WTC11 (cell line): ENCODE results near the gene SPOCK1. TPM values are rescaled to one million over a fixed set of nuclear protein-coding genes. Genes with fewer than 3 reads are reported as not detected.

Experiments used
- ATAC-seq: fragments of 200-7000 bp; cut with Tn5 transposase; 2 replicates; pipeline ENCODE4 v1.10.0; 2021; ENCODE audit warnings: mild to moderate bottlenecking, moderate library complexity
- CTCF ChIA-PET: fragments of 300-600 bp; sonication (Branson Sonifier 250); formaldehyde crosslinking; loops from one replicate; lab custom pipeline; 2021; ENCODE audit warnings: antibody characterized with exemption; lab: Charles Lee
- POLR2A ChIA-PET: fragments of 350-600 bp; sonication (Branson Sonifier 250); formaldehyde crosslinking; loops from one replicate; lab custom pipeline; 2021; ENCODE audit warnings: antibody characterized with exemption; lab: Charles Lee
- DNase-seq: peaks from one replicate; pipeline ENCODE4 v3.0.0; 2021; ENCODE audit warnings: low spot score
- H3K27ac Mint-ChIP-seq: 2 replicates; pipeline ENCODE4 v1.8.0; 2021; ENCODE audit warnings: mixed read lengths
- H3K27me3 Mint-ChIP-seq: 2 replicates; pipeline ENCODE4 v1.8.0; 2021; ENCODE audit warnings: low read depth, mild to moderate bottlenecking, moderate library complexity, mixed read lengths
- H3K36me3 Mint-ChIP-seq: 2 replicates; pipeline ENCODE4 v1.8.0; 2021; ENCODE audit warnings: mixed read lengths
- H3K4me1 Mint-ChIP-seq: 2 replicates; pipeline ENCODE4 v1.8.0; 2022; ENCODE audit warnings: mixed read lengths
- H3K4me3 Mint-ChIP-seq: 2 replicates; pipeline ENCODE4 v1.8.0; 2021; ENCODE audit warnings: mild to moderate bottlenecking, moderate library complexity, mixed read lengths
- H3K9me3 Mint-ChIP-seq: 2 replicates; pipeline ENCODE4 v1.8.0; 2021; ENCODE audit warnings: mixed read lengths
- CBFB ChIP-seq: sonication (generic); formaldehyde crosslinking; IDR thresholded peaks from 2 replicates; pipeline ENCODE4 v1.8.1; 2022; ENCODE audit warnings: mild to moderate bottlenecking, low read depth, missing genetic modification reagents
- CDX4 ChIP-seq: fragments of 250-450 bp; sonication (Bioruptor Pico); IDR thresholded peaks from 2 replicates; pipeline ENCODE4 v1.9.0; 2021; ENCODE audit warnings: moderate library complexity, mild to moderate bottlenecking, inconsistent platforms, borderline replicate concordance
- E2F1 ChIP-seq: sonication (generic); formaldehyde crosslinking; IDR thresholded peaks from 2 replicates; pipeline ENCODE4 v1.8.0; 2022; ENCODE audit warnings: mild to moderate bottlenecking, missing genetic modification reagents
- HMGA2 ChIP-seq: fragments of 250-450 bp; sonication (Bioruptor Pico); IDR thresholded peaks from 2 replicates; pipeline ENCODE4 v1.4.0; 2021; ENCODE audit warnings: mild to moderate bottlenecking, moderate library complexity
- HMGXB4 ChIP-seq: sonication (generic); formaldehyde crosslinking; IDR thresholded peaks from 2 replicates; pipeline ENCODE4 v1.8.1; 2023; ENCODE audit warnings: mild to moderate bottlenecking, moderate library complexity, missing genetic modification reagents
- KAT7 ChIP-seq: sonication (generic); formaldehyde crosslinking; IDR thresholded peaks from 2 replicates; pipeline ENCODE4 v1.8.1; 2023; ENCODE audit warnings: missing genetic modification reagents, mild to moderate bottlenecking, borderline replicate concordance
- MXD4 ChIP-seq: fragments of 250-450 bp; sonication (Bioruptor Pico); IDR thresholded peaks from 2 replicates; pipeline ENCODE4 v1.8.0; 2021; ENCODE audit warnings: mild to moderate bottlenecking, moderate library complexity, borderline replicate concordance
- SP1 ChIP-seq: sonication (generic); formaldehyde crosslinking; conservative IDR thresholded peaks from 2 replicates; pipeline ENCODE4 v1.8.1; 2022; ENCODE audit warnings: missing genetic modification reagents
- TEAD1 ChIP-seq: sonication (generic); formaldehyde crosslinking; IDR thresholded peaks from 2 replicates; pipeline ENCODE4 v1.8.0; 2022; ENCODE audit warnings: mild to moderate bottlenecking, missing genetic modification reagents
- ZNF138 ChIP-seq: sonication (generic); formaldehyde crosslinking; conservative IDR thresholded peaks from 2 replicates; pipeline ENCODE4 v1.8.1; 2022; ENCODE audit warnings: mild to moderate bottlenecking, moderate library complexity, missing genetic modification reagents
- ZNF281 ChIP-seq: sonication (generic); formaldehyde crosslinking; IDR thresholded peaks from 2 replicates; pipeline ENCODE4 v1.8.0; 2023; ENCODE audit warnings: mild to moderate bottlenecking, missing genetic modification reagents
- ZNF317 ChIP-seq: sonication (generic); formaldehyde crosslinking; IDR thresholded peaks from 2 replicates; pipeline ENCODE4 v1.8.1; 2023; ENCODE audit warnings: low read depth, mild to moderate bottlenecking, moderate library complexity, missing genetic modification reagents, borderline replicate concordance
- ZNF532 ChIP-seq: fragments of 250-450 bp; sonication (Bioruptor Pico); IDR thresholded peaks from 2 replicates; pipeline ENCODE4 v1.9.0; 2021; ENCODE audit warnings: mild to moderate bottlenecking, borderline replicate concordance
- ZNF671 ChIP-seq: fragments of 250-450 bp; sonication (Bioruptor Pico); IDR thresholded peaks from 2 replicates; pipeline ENCODE4 v1.8.0; 2021; ENCODE audit warnings: mild to moderate bottlenecking
- total RNA-seq: library from RNA; stranded (reverse); gene quantifications from 3 replicates; pipeline ENCODE4 v1.2.3, GENCODE V29; 2021

SPOCK1 gene
- total RNA-seq, 1 experiment from 2014 or later = 15.2 TPM

- no peak for ATAC-seq
- CTCF ChIA-PET = no interaction called here
- Mint-ChIP-seq H3K27ac (no peak overlapping the region), H3K27me3 (no peaks in the 10 kb centered on the region), H3K4me3 (no peak overlapping the region), H3K36me3 (no peaks in the 10 kb centered on the region), H3K4me1 (peaks cover 26% of the 10 kb centered on the region), H3K9me3 (no peaks in the 10 kb centered on the region)
- no peak for DNase-seq
- POLR2A ChIA-PET = no interaction called here
- TF ChIP-seq KAT7 (CRISPR knock-in tag) (no peak), HMGXB4 (CRISPR knock-in tag) (no peak), ZNF317 (CRISPR knock-in tag) (no peak)
Measured at GRCh38 chr5:137095597-137095996, 403.5 kb downstream of the SPOCK1 start.

GRCh38 chr5:137092831-137093230, 406.3 kb downstream of the SPOCK1 start:
- ChIA-PET CTCF (interaction anchor here (1.6 kb wide), 1 partner anchor 18 kb away, joined by 6 read pairs; no protein-coding TSS in a partner anchor), POLR2A (no interaction called here)
- Mint-ChIP-seq H3K9me3 (peaks cover 8% of the 10 kb centered on the region), H3K4me1 (peaks cover 46% of the 10 kb centered on the region), H3K27me3 (no peaks in the 10 kb centered on the region), H3K36me3 (no peaks in the 10 kb centered on the region), H3K4me3 (no peak overlapping the region), H3K27ac (no peak overlapping the region)
- ATAC-seq = no peak
- TF ChIP-seq E2F1 (CRISPR knock-in tag) (no peak), MXD4 (CRISPR knock-in tag) (no peak), ZNF671 (CRISPR knock-in tag) (no peak), SP1 (CRISPR knock-in tag) (no peak), ZNF532 (CRISPR knock-in tag) (no peak), HMGA2 (no peak), ZNF138 (CRISPR knock-in tag) (no peak), CBFB (no peak), CDX4 (CRISPR knock-in tag) (no peak), ZNF281 (CRISPR knock-in tag) (no peak), TEAD1 (CRISPR knock-in tag) (no peak)
- no peak for DNase-seq
